GM18499 (cell line): Measurements from ENCODE around the gene TRAFD1.

ENCODE experiments used
- ATAC-seq: cut with Tn5 transposase; IDR thresholded peaks from one replicate; pipeline ENCODE4 v1.9.1; 2021; ENCODE audit warnings: moderate number of reproducible peaks; ENCODE audit not compliant: insufficient read depth, unreplicated experiment

The TRAFD1 gene

DNA sequence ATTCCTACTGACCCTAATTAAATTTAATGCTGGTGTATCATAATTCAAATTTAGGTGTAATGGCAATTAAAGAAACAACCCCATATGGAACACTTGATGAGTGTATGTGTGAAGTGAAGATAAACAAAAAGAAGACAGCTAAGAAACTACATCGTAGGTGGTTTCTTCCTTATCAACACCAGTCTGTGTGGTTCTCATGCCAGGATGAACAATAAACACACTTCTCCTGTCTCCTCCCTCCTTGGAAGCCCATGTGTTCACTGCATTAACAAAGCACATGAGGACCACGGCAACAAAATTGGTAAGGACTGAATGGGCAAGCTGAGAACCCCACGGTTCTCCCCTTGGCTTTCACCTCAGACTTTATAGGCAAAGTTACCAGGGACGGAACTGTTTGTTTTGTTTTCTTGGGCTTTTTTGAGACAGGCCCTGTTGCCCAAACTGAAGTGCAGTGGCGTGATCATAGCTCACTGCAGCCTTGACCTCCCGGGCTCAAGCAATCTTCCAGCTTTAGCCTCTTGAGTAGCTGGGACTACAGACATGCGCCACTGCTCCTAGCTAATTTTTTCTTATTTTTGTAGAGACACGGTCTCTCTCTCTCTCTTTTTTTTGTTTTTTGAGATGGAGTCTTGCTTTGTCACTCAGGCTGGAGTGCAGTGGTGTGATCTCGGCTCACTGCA, 71.0 kb downstream of the TRAFD1 start:
- ATAC-seq = no peak

DNA sequence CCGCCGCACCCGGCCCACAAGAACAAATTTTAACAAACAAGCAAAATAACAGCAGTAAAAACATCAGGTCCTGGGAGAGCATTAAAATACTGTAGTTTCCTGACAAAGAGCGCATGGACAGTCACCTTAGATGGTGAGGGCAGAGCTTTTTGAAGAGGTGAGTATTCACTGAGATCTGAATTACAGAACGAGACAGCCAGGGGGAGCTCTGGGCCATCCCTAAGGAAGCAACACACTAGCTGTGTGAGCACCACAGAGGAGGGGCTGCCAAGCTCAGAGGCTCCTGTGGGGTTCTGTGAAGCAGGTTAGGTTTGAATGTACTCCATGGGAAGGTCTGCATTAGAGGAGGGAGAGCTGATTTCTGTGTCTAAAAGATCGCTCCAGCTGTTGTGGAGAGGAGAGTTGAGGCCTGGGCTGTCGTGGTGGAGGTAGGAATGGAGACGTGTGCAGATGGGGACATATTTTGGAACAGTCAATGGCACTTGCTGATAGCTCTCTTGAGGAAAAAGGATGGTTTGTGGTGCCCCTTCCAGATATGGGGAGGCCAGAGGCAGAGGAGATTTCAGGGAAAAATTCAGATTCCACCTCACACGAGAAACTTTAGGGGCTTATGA, 72.9 kb downstream of the TRAFD1 start:
- ATAC-seq = no peak

DNA sequence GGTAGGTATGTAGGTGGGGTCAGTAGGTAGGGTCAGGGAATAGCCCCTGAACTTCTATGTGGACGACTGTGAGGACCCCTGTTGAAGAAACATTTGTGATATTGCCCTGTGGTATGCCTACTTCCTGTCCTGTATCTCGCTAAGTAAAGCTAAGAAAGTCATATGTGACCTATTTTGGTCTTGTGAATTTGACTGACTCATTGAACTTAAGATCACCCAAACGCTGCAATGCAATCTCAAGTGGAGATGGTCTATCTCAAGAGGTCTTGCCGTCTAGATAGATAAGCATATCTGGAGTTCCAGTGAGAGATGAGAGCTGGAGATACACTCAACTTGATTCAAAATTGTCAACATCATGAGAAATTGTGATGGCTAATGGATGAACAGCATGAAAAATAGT, 73.8 kb downstream of the TRAFD1 start:
- no peak for ATAC-seq
